Loucy (cell line): Measurements from ENCODE around the gene GSE1.

Experiments used
- H2AFZ ChIP-seq: fragments of 200-600 bp; sonication (generic); 2 replicates; pipeline ENCODE4 v1.6.0; 2016; ENCODE audit warnings: antibody characterized with exemption, mild to moderate bottlenecking, low read length, moderate library complexity
- H3F3A ChIP-seq: fragments of 200-600 bp; 2 replicates; pipeline ENCODE4 v1.6.0; 2016; ENCODE audit warnings: antibody characterized with exemption, low read depth, mild to moderate bottlenecking
- H3K27me3 ChIP-seq: fragments of 200-600 bp; sonication (generic); 2 replicates; pipeline ENCODE4 v1.6.1; 2014; ENCODE audit warnings: low read length, mild to moderate bottlenecking; ENCODE audit not compliant: insufficient read depth, poor library complexity, severe bottlenecking
- H3K36me3 ChIP-seq: fragments of 200-600 bp; sonication (generic); 2 replicates; pipeline ENCODE4 v1.6.1; 2016; ENCODE audit warnings: low read length; ENCODE audit not compliant: insufficient read depth
- H3K4me1 ChIP-seq: fragments of 200-600 bp; sonication (generic); 2 replicates; pipeline ENCODE4 v1.5.1; 2014; ENCODE audit warnings: low read length, mild to moderate bottlenecking; ENCODE audit not compliant: insufficient read depth, poor library complexity, severe bottlenecking
- H3K4me2 ChIP-seq: fragments of 200-600 bp; sonication (generic); 2 replicates; pipeline ENCODE4 v1.6.0; 2014; ENCODE audit warnings: antibody characterized with exemption, low read length, low read depth, mild to moderate bottlenecking; ENCODE audit not compliant: poor library complexity, severe bottlenecking
- H3K4me3 ChIP-seq: fragments of 200-600 bp; sonication (generic); 2 replicates; pipeline ENCODE4 v1.5.1; 2014; ENCODE audit warnings: low read length, mild to moderate bottlenecking, mixed read lengths; ENCODE audit not compliant: poor library complexity, severe bottlenecking
- H3K79me2 ChIP-seq: fragments of 200-600 bp; sonication (generic); 2 replicates; pipeline ENCODE4 v1.6.1; 2014; ENCODE audit warnings: low read length; ENCODE audit not compliant: insufficient read depth
- H3K9ac ChIP-seq: fragments of 200-600 bp; sonication (generic); 2 replicates; pipeline ENCODE4 v1.6.0; 2014; ENCODE audit warnings: mild to moderate bottlenecking, low read depth, low read length, moderate library complexity; ENCODE audit not compliant: poor library complexity, severe bottlenecking
- H3K9me2 ChIP-seq: fragments of 200-600 bp; sonication (generic); replicated peaks from 2 replicates; pipeline ENCODE4 v1.6.1; 2016; ENCODE audit warnings: low read depth, low read length, mixed read lengths
- H3K9me3 ChIP-seq: fragments of 200-600 bp; sonication (generic); 2 replicates; pipeline ENCODE4 v1.6.1; 2014; ENCODE audit warnings: mild to moderate bottlenecking, antibody characterized with exemption, low read length, low read depth; ENCODE audit not compliant: insufficient read depth
- H4K20me1 ChIP-seq: fragments of 200-600 bp; sonication (generic); 2 replicates; pipeline ENCODE4 v1.6.0; 2014; ENCODE audit warnings: antibody characterized with exemption, low read length, mild to moderate bottlenecking; ENCODE audit not compliant: insufficient read depth, poor library complexity, severe bottlenecking
- EZH2phosphoT487 ChIP-seq: fragments of 200-600 bp; IDR thresholded peaks from 2 replicates; pipeline ENCODE4 v1.6.1; 2018; ENCODE audit warnings: antibody characterized with exemption, mild to moderate bottlenecking, moderate library complexity, borderline replicate concordance
- TF ChIP-seq, protein P1 (sequence below): fragments of 200-600 bp; sonication (generic); conservative IDR thresholded peaks from 2 replicates; pipeline ENCODE4 v1.5.1; 2014; ENCODE audit warnings: mild to moderate bottlenecking, antibody characterized with exemption, low read length

Gene GSE1

DNA sequence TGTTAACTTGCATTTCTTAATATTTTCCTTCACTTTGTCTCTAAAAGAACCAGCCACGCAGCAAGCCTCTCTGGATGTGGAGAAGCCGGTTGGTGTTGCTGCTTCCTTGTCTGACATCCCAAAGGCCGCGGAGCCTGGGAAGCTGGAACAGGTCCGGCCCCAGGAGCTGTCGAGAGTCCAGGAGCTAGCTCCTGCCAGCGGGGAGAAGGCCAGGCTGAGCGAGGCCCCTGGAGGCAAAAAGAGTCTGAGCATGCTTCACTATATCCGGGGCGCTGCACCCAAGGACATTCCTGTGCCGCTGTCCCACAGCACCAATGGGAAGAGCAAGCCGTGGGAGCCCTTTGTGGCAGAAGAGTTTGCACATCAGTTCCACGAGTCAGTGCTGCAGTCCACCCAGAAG lies 52.8 kb downstream of the GSE1 start:
- Histone ChIP-seq H3F3A (no peaks in the 10 kb centered on the region), H3K79me2 (no peaks in the 10 kb centered on the region), H3K9me2 (no peaks in the 10 kb centered on the region), H4K20me1 (peaks cover 15% of the 10 kb centered on the region), H3K36me3 (peaks cover 100% of the 10 kb centered on the region), H3K4me3 (no peak overlapping the region), H2AFZ (no peak overlapping the region), H3K27me3 (no peaks in the 10 kb centered on the region), H3K4me1 (no peaks in the 10 kb centered on the region), H3K4me2 (no peak overlapping the region), H3K9ac (no peak overlapping the region), H3K9me3 (no peaks in the 10 kb centered on the region)
- TF ChIP-seq EZH2phosphoT487, result no peak
- TF ChIP-seq, protein P1, sequence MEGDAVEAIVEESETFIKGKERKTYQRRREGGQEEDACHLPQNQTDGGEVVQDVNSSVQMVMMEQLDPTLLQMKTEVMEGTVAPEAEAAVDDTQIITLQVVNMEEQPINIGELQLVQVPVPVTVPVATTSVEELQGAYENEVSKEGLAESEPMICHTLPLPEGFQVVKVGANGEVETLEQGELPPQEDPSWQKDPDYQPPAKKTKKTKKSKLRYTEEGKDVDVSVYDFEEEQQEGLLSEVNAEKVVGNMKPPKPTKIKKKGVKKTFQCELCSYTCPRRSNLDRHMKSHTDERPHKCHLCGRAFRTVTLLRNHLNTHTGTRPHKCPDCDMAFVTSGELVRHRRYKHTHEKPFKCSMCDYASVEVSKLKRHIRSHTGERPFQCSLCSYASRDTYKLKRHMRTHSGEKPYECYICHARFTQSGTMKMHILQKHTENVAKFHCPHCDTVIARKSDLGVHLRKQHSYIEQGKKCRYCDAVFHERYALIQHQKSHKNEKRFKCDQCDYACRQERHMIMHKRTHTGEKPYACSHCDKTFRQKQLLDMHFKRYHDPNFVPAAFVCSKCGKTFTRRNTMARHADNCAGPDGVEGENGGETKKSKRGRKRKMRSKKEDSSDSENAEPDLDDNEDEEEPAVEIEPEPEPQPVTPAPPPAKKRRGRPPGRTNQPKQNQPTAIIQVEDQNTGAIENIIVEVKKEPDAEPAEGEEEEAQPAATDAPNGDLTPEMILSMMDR, result no peak

DNA sequence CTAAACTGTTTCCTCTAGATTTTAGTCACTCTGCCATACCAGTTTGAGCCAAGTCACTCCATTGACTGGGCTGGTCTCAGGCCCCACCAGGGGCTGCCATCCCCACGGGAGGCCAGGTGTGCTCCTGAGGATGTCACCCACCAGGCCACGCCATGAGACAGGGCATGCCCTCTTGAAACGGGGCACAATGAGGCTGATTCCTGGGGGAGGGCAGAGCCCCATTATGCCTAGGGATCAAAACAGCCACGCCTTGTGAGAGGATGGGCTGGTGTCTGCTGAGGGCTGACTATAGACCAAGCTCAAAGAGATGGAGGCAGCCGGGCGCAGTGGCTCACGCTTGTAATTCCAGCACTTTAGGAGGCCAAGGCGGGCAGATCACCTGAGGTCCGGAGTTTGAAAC lies 54.1 kb downstream of the GSE1 start:
- Histone ChIP-seq H3K4me1 (no peaks in the 10 kb centered on the region), H3K4me2 (no peak overlapping the region), H3F3A (no peaks in the 10 kb centered on the region), H4K20me1 (peaks cover 8% of the 10 kb centered on the region), H3K27me3 (no peaks in the 10 kb centered on the region), H3K9ac (no peak overlapping the region), H3K79me2 (no peaks in the 10 kb centered on the region), H3K4me3 (no peak overlapping the region), H2AFZ (no peak overlapping the region), H3K9me2 (no peaks in the 10 kb centered on the region), H3K36me3 (peaks cover 99% of the 10 kb centered on the region), H3K9me3 (no peaks in the 10 kb centered on the region)
- TF ChIP-seq, protein P1, result no peak
- TF ChIP-seq EZH2phosphoT487, result no peak

DNA sequence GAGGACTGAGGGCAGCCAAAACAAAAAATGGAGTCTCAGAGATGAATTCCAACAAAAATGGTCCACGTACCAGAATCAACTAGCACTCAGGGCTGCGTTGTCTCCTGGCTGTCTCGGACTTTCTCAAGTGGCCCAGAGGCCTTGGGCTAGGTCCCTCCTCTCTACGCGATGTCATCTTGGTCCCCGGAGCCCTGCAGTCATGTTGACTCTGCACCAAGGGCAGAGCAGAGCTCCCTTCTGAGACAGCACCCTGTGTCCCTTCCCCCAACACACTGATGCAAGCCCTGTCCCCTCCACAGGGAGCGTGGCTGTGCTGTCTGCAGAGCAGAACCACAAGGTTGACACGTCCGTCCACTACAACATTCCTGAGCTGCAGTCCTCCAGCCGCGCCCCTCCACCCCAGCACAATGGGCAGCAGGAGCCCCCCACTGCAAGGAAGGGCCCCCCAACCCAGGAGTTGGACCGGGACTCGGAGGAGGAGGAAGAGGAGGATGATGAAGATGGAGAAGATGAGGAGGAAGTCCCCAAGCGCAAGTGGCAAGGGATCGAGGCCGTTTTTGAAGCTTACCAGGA lies 54.8 kb downstream of the GSE1 start:
- Histone ChIP-seq H3K36me3 (peaks cover 99% of the 10 kb centered on the region), H2AFZ (no peak overlapping the region), H3K4me2 (no peak overlapping the region), H3K9ac (no peak overlapping the region), H3K79me2 (no peaks in the 10 kb centered on the region), H3K9me3 (no peaks in the 10 kb centered on the region), H3K9me2 (no peaks in the 10 kb centered on the region), H3K27me3 (no peaks in the 10 kb centered on the region), H3K4me3 (no peak overlapping the region), H4K20me1 (peaks cover 8% of the 10 kb centered on the region), H3K4me1 (no peaks in the 10 kb centered on the region), H3F3A (no peaks in the 10 kb centered on the region; the same call in 1 of the 2 replicates)
- TF ChIP-seq, protein P1, result no peak
- TF ChIP-seq EZH2phosphoT487, result no peak
